Measurements from ENCODE around the gene ARHGEF28. TPM values are rescaled to one million over a fixed set of nuclear protein-coding genes. Genes with fewer than 3 reads are reported as not detected.

ARHGEF28 gene
- total and polyA plus RNA-seq, 7 experiments from 2014 or later, result 0.03 to 0.47 TPM; not detected in 5

- Mint-ChIP-seq H3K27me3 (peaks cover 21 to 48% (median 29%) of the 10 kb centered on the region in 5 donors), H3K4me1 (no peaks in the 10 kb centered on the region), H3K9me3 (peaks cover 0 to 9% (median 0%) of the 10 kb centered on the region in 11 donors), H3K36me3 (no peaks in the 10 kb centered on the region), H3K27ac (no peak overlapping the region), H3K4me3 (no peak overlapping the region)
- Histone ChIP-seq H3K9me3 (ENCODE audit: control insufficient read depth in 2 of 3, low read length in 3 of 3) (no peaks in the 10 kb centered on the region), H3K36me3 (ENCODE audit: control insufficient read depth in 2 of 3, insufficient read depth in 3 of 3, low read length in 3 of 3) (no peaks in the 10 kb centered on the region), H3K27me3 (ENCODE audit: control insufficient read depth in 2 of 2, insufficient read depth in 2 of 2, low read length in 2 of 2) (no peaks in the 10 kb centered on the region), H3K27ac (ENCODE audit: low read depth, low read length) (no peak overlapping the region), H3K4me1 (ENCODE audit: control insufficient read depth in 2 of 2, insufficient read depth in 2 of 2, low read length in 2 of 2) (no peaks in the 10 kb centered on the region), H3K4me3 (ENCODE audit: low read length) (no peak overlapping the region)
- CTCF ChIA-PET, result no interaction called here
- ATAC-seq, result no peak
- DNase-seq, result no peak
- POLR2A ChIA-PET, result no interaction called here
- intact Hi-C loops (cut with micrococcal nuclease), result no loop called here
These were observed 209.7 kb downstream of the ARHGEF28 start for GRCh38 chr5:73835726-73836125.

DNA sequence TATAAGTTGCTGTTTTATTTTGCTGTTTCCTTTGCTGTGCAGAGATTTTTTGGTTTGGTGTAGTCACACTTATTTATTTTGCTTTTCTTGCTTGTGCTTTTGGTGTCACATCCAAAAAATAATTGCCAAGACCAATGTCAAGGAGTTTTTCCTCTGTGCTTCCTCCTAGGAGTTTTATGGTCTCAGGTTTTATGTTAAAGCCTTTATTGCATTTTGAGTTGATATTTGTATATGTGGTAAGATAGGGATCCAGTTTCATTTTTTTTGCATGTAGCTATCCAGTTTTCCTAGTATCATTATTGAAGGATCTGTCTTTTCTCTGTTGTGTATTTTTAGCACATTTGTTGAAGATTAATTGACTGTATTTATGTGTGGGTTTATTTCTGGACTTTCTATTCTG lies 210.6 kb downstream of the ARHGEF28 start:
- H3K27me3 Mint-ChIP-seq, result peaks cover 21 to 48% (median 32%) of the 10 kb centered on the region in 5 donors
- no peak overlapping the region for H3K4me3 Mint-ChIP-seq
- CTCF ChIA-PET, result no interaction called here
- peaks cover 0 to 9% (median 0%) of the 10 kb centered on the region in 11 donors for H3K9me3 Mint-ChIP-seq
- no peaks in the 10 kb centered on the region for H3K36me3 Mint-ChIP-seq
- POLR2A ChIA-PET, result no interaction called here
- no peak overlapping the region for H3K27ac Mint-ChIP-seq
- no peaks in the 10 kb centered on the region for H3K27me3 ChIP-seq (ENCODE audit: control insufficient read depth in 2 of 2, insufficient read depth in 2 of 2, low read length in 2 of 2)
- no peaks in the 10 kb centered on the region for H3K36me3 ChIP-seq (ENCODE audit: control insufficient read depth in 2 of 3, insufficient read depth in 3 of 3, low read length in 3 of 3)
- DNase-seq (no peak), ATAC-seq (no peak)
- no peaks in the 10 kb centered on the region for H3K4me1 ChIP-seq (ENCODE audit: control insufficient read depth in 2 of 2, insufficient read depth in 2 of 2, low read length in 2 of 2)
- H3K27ac ChIP-seq (ENCODE audit: low read depth, low read length), result no peak overlapping the region
- intact Hi-C loops (cut with micrococcal nuclease), result no loop called here
- H3K9me3 ChIP-seq (ENCODE audit: control insufficient read depth in 2 of 3, low read length in 3 of 3), result no peaks in the 10 kb centered on the region
- no peaks in the 10 kb centered on the region for H3K4me1 Mint-ChIP-seq
- no peak overlapping the region for H3K4me3 ChIP-seq (ENCODE audit: low read length)

GRCh38 chr5:73838901-73839300 lies 212.9 kb downstream of the ARHGEF28 start:
- peaks cover 15 to 53% (median 35%) of the 10 kb centered on the region in 5 donors for H3K27me3 Mint-ChIP-seq
- no peak overlapping the region for H3K4me3 ChIP-seq (ENCODE audit: low read length)
- peaks cover 0 to 9% (median 0%) of the 10 kb centered on the region in 11 donors for H3K9me3 Mint-ChIP-seq
- H3K4me1 Mint-ChIP-seq, result no peaks in the 10 kb centered on the region
- no peaks in the 10 kb centered on the region for H3K4me1 ChIP-seq (ENCODE audit: control insufficient read depth in 2 of 2, insufficient read depth in 2 of 2, low read length in 2 of 2)
- no peaks in the 10 kb centered on the region for H3K36me3 ChIP-seq (ENCODE audit: control insufficient read depth in 2 of 3, insufficient read depth in 3 of 3, low read length in 3 of 3)
- no peaks in the 10 kb centered on the region for H3K27me3 ChIP-seq (ENCODE audit: control insufficient read depth in 2 of 2, insufficient read depth in 2 of 2, low read length in 2 of 2)
- no peak overlapping the region for H3K27ac ChIP-seq (ENCODE audit: low read depth, low read length)
- ChIA-PET POLR2A (no interaction called here), CTCF (no interaction called here)
- no peaks in the 10 kb centered on the region for H3K9me3 ChIP-seq (ENCODE audit: control insufficient read depth in 2 of 3, low read length in 3 of 3)
- no peak overlapping the region for H3K27ac Mint-ChIP-seq
- ATAC-seq, result no peak
- no peak for DNase-seq
- no peak overlapping the region for H3K4me3 Mint-ChIP-seq
- intact Hi-C loops (cut with micrococcal nuclease), result no loop called here
- H3K36me3 Mint-ChIP-seq, result no peaks in the 10 kb centered on the region

- Mint-ChIP-seq H3K9me3 (peaks cover 0 to 9% (median 0%) of the 10 kb centered on the region in 11 donors), H3K27me3 (peaks cover 4 to 50% (median 29%) of the 10 kb centered on the region in 5 donors), H3K4me1 (no peaks in the 10 kb centered on the region), H3K27ac (no peak overlapping the region), H3K4me3 (no peak overlapping the region), H3K36me3 (no peaks in the 10 kb centered on the region)
- no peaks in the 10 kb centered on the region for H3K9me3 ChIP-seq (ENCODE audit: control insufficient read depth in 2 of 3, low read length in 3 of 3)
- H3K27me3 ChIP-seq (ENCODE audit: control insufficient read depth in 2 of 2, insufficient read depth in 2 of 2, low read length in 2 of 2), result no peaks in the 10 kb centered on the region
- no peak overlapping the region for H3K4me3 ChIP-seq (ENCODE audit: low read length)
- intact Hi-C loops (cut with micrococcal nuclease), result no loop called here
- no peaks in the 10 kb centered on the region for H3K36me3 ChIP-seq (ENCODE audit: control insufficient read depth in 2 of 3, insufficient read depth in 3 of 3, low read length in 3 of 3)
- CTCF ChIA-PET, result no interaction called here
- no peak overlapping the region for H3K27ac ChIP-seq (ENCODE audit: low read depth, low read length)
- no peak for DNase-seq
- ATAC-seq, result no peak
- POLR2A ChIA-PET, result no interaction called here
- H3K4me1 ChIP-seq (ENCODE audit: control insufficient read depth in 2 of 2, insufficient read depth in 2 of 2, low read length in 2 of 2), result no peaks in the 10 kb centered on the region
These were observed 215.6 kb downstream of the ARHGEF28 start for GRCh38 chr5:73841641-73842040.

GRCh38 chr5:73844165-73844564 lies 218.2 kb downstream of the ARHGEF28 start:
- H3K4me3 Mint-ChIP-seq, result no peak overlapping the region
- CTCF ChIA-PET, result no interaction called here
- H3K36me3 ChIP-seq (ENCODE audit: control insufficient read depth in 2 of 3, insufficient read depth in 3 of 3, low read length in 3 of 3), result no peaks in the 10 kb centered on the region
- peaks cover 0 to 1% (median 0%) of the 10 kb centered on the region in 11 donors for H3K9me3 Mint-ChIP-seq
- no peak overlapping the region for H3K27ac ChIP-seq (ENCODE audit: low read depth, low read length)
- intact Hi-C loops (cut with micrococcal nuclease), result no loop called here
- no peaks in the 10 kb centered on the region for H3K4me1 Mint-ChIP-seq
- no peak overlapping the region for H3K4me3 ChIP-seq (ENCODE audit: low read length)
- no peak overlapping the region for H3K27ac Mint-ChIP-seq
- no peaks in the 10 kb centered on the region for H3K4me1 ChIP-seq (ENCODE audit: control insufficient read depth in 2 of 2, insufficient read depth in 2 of 2, low read length in 2 of 2)
- no peak for ATAC-seq
- POLR2A ChIA-PET, result no interaction called here
- H3K36me3 Mint-ChIP-seq, result no peaks in the 10 kb centered on the region
- no peaks in the 10 kb centered on the region for H3K27me3 ChIP-seq (ENCODE audit: control insufficient read depth in 2 of 2, insufficient read depth in 2 of 2, low read length in 2 of 2)
- DNase-seq, result no peak
- peaks cover 4 to 35% (median 21%) of the 10 kb centered on the region in 5 donors for H3K27me3 Mint-ChIP-seq
- H3K9me3 ChIP-seq (ENCODE audit: control insufficient read depth in 2 of 3, low read length in 3 of 3), result no peaks in the 10 kb centered on the region

DNA sequence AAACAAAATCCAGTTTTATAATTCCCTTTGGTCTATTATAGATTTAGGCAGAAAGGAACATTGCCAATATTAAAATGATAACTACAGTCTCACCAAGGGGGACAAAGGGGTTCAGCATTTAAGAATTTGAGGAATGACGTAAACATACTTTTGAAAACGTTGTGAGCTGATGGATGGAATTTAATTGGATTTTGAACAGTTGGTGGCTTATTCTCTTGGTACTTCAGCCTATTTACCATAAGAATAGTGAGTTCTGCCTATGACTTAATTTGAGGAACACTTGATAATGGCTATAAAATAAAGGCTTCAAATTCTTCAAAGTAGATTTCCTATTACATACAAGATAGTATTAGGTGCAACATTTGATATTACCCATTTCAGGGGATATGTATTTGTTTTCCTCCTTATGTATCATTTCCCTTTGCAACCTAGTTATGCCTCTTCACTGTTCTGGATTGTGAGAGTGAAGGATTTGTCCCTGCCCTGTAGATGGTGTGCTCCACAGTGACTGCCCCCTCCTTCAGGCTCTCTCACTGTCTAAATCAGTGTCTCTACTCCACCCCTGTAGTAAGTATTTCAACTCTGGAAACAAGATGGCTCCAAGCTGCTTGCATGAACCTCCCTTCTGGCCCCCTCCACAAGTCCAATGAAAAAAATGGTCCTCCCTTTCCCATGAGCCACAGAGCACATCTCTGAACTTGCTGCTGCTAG lies 225.6 kb downstream of the ARHGEF28 start:
- Histone ChIP-seq H3K36me3 (ENCODE audit: control insufficient read depth in 2 of 3, insufficient read depth in 3 of 3, low read length in 3 of 3) (no peaks in the 10 kb centered on the region), H3K4me1 (ENCODE audit: control insufficient read depth in 2 of 2, insufficient read depth in 2 of 2, low read length in 2 of 2) (no peaks in the 10 kb centered on the region), H3K27ac (ENCODE audit: low read depth, low read length) (no peak overlapping the region), H3K9me3 (ENCODE audit: control insufficient read depth in 2 of 3, low read length in 3 of 3) (no peaks in the 10 kb centered on the region), H3K4me3 (ENCODE audit: low read length) (no peak overlapping the region), H3K27me3 (ENCODE audit: control insufficient read depth in 2 of 2, insufficient read depth in 2 of 2, low read length in 2 of 2) (no peaks in the 10 kb centered on the region)
- peaks cover 0 to 24% (median 17%) of the 10 kb centered on the region in 5 donors for H3K27me3 Mint-ChIP-seq
- POLR2A ChIA-PET, result no interaction called here
- intact Hi-C loops (cut with micrococcal nuclease), result no loop called here
- no peaks in the 10 kb centered on the region for H3K4me1 Mint-ChIP-seq
- H3K27ac Mint-ChIP-seq, result no peak overlapping the region
- ATAC-seq, result no peak
- no peaks in the 10 kb centered on the region for H3K36me3 Mint-ChIP-seq
- DNase-seq, result no peak
- no peak overlapping the region for H3K4me3 Mint-ChIP-seq
- CTCF ChIA-PET, result no interaction called here
- no peaks in the 10 kb centered on the region for H3K9me3 Mint-ChIP-seq

- Histone ChIP-seq H3K27me3 (ENCODE audit: control insufficient read depth in 2 of 2, insufficient read depth in 2 of 2, low read length in 2 of 2) (no peaks in the 10 kb centered on the region), H3K4me1 (ENCODE audit: control insufficient read depth in 2 of 2, insufficient read depth in 2 of 2, low read length in 2 of 2) (no peaks in the 10 kb centered on the region), H3K27ac (ENCODE audit: low read depth, low read length) (no peak overlapping the region), H3K36me3 (ENCODE audit: control insufficient read depth in 2 of 3, insufficient read depth in 3 of 3, low read length in 3 of 3) (no peaks in the 10 kb centered on the region), H3K4me3 (ENCODE audit: low read length) (no peak overlapping the region), H3K9me3 (ENCODE audit: control insufficient read depth in 2 of 3, low read length in 3 of 3) (no peaks in the 10 kb centered on the region)
- CTCF ChIA-PET, result no interaction called here
- POLR2A ChIA-PET, result no interaction called here
- Mint-ChIP-seq H3K36me3 (no peaks in the 10 kb centered on the region), H3K4me1 (no peaks in the 10 kb centered on the region), H3K4me3 (no peak overlapping the region), H3K27ac (no peak overlapping the region), H3K9me3 (no peaks in the 10 kb centered on the region), H3K27me3 (peaks cover under 1 to 26% (median 18%) of the 10 kb centered on the region in 5 donors)
- no peak for DNase-seq
- intact Hi-C loops (cut with micrococcal nuclease), result no loop called here
- no peak for ATAC-seq
These were observed 227.1 kb downstream of the ARHGEF28 start for GRCh38 chr5:73853091-73853490.

Measured in naive thymus-derived CD4-positive, alpha-beta T cell (primary cell).